Gastroesophageal sphincter (tissue), 4 donors: Measurements from ENCODE around the gene AKR1B1. TPM values are rescaled to one million over a fixed set of nuclear protein-coding genes. Genes with fewer than 3 reads are reported as not detected.

ENCODE experiments used
- ATAC-seq: fragments of 150-250 bp; one replicate; pipeline ENCODE4 v1.9.1; 2016; ENCODE audit warnings: mild to moderate bottlenecking, moderate library complexity
- H3K27ac ChIP-seq, 4 donors: fragments of 200-600 bp; sonication (generic) in 3 of 4; 1 replicate in 3 of 4; 2 replicates in 1 of 4; pipeline ENCODE4 v1.5.1; 2016 to 2019
- H3K27me3 ChIP-seq: fragments of 200-600 bp; sonication (generic); one replicate; pipeline ENCODE4 v1.5.1; 2019
- H3K36me3 ChIP-seq, 2 donors: fragments of 200-600 bp; sonication (generic); one replicate each; pipeline ENCODE4 v1.5.1; 2019; ENCODE audit warnings: control low read depth in 1 of 2
- H3K4me1 ChIP-seq, 3 donors: fragments of 200-600 bp; sonication (generic); 1 replicate in 2 of 3; 2 replicates in 1 of 3; pipeline ENCODE4 v1.5.1; 2016 to 2019; ENCODE audit warnings: control low read depth in 2 of 3
- H3K4me3 ChIP-seq, 2 donors: fragments of 200-600 bp; sonication (generic); one replicate each; pipeline ENCODE4 v1.5.1; 2019; ENCODE audit warnings: mild to moderate bottlenecking in 1 of 2, moderate library complexity in 1 of 2
- H3K9me3 ChIP-seq, 3 donors: fragments of 200-600 bp; sonication (generic); one replicate each; pipeline ENCODE4 v1.5.1; 2017 to 2019; ENCODE audit warnings: control low read depth in 2 of 3
- CTCF ChIP-seq, 4 experiments: fragments of 200-600 bp in 2 of 4; fragments of 450-650 bp in 2 of 4; sonication (generic) in 1 of 4; IDR thresholded peaks; one replicate each; pipeline ENCODE4 v1.5.1; 2017 to 2019; ENCODE audit warnings: antibody characterized with exemption in 4 of 4, mild to moderate bottlenecking in 2 of 4, moderate library complexity in 2 of 4
- EP300 ChIP-seq: sonication (generic); formaldehyde crosslinking; IDR thresholded peaks from one replicate; pipeline ENCODE4 v1.6.1; 2017; ENCODE audit warnings: antibody characterized with exemption, mild to moderate bottlenecking
- POLR2A ChIP-seq, 2 donors: fragments of 450-650 bp; IDR thresholded peaks; one replicate each; pipeline ENCODE4 v1.6.1; 2017; ENCODE audit warnings: antibody characterized with exemption in 2 of 2, mild to moderate bottlenecking in 2 of 2, moderate library complexity in 1 of 2
- POLR2AphosphoS5 ChIP-seq: sonication (generic); formaldehyde crosslinking; IDR thresholded peaks from one replicate; pipeline ENCODE4 v1.6.1; 2017; ENCODE audit warnings: antibody characterized with exemption
- WGBS, 2 donors: methylation state at CpG; one replicate each; pipeline ENCODE4 v1.1.5; 2018; ENCODE audit warnings: low coverage in 1 of 2; 5-methylcytosine and 5-hydroxymethylcytosine counted together
- total RNA-seq, 4 donors: library from RNA; depleted of rRNA; stranded (reverse); fragments of >200 nt; gene quantifications; one replicate each; pipeline ENCODE4 v1.1.0, GENCODE V29; 2016

The AKR1B1 gene
- total RNA-seq, 4 donors from 2014 or later: 34.1 to 55.2 (median 41.1) TPM

- TF ChIP-seq POLR2AphosphoS5: no peak
- 42 to 57% methylated on average over 4 to 6 of the region's 6 CpGs for WGBS, 2 donors
- peak; percentile 68 for ATAC-seq
Measured at GRCh38 chr7:134473861-134474291, 15.0 kb upstream of the AKR1B1 start.

GRCh38 chr7:134472572-134473244 lies 13.8 kb upstream of the AKR1B1 start:
- TF ChIP-seq CTCF (IDR thresholded peaks at IDR 0.05): no peak
- no peak for TF ChIP-seq POLR2A (IDR thresholded peaks at IDR 0.05)
- TF ChIP-seq EP300: no peak
- TF ChIP-seq POLR2AphosphoS5: no peak
- no peaks in the 10 kb centered on the region for H3K27me3 ChIP-seq
- no peaks in the 10 kb centered on the region for H3K36me3 ChIP-seq
- no peak overlapping the region for H3K27ac ChIP-seq
- no peaks in the 10 kb centered on the region for H3K4me1 ChIP-seq
- WGBS, 2 donors: 51 to 59% methylated on average over 2 of the region's 2 CpGs
- no peaks in the 10 kb centered on the region for H3K9me3 ChIP-seq
- H3K4me3 ChIP-seq: no peak overlapping the region
- no peak for ATAC-seq

More at GRCh38 chr7:134473861-134474291, 15.0 kb upstream of the AKR1B1 start:
- Histone ChIP-seq H3K27ac (no peak overlapping the region), H3K4me3 (no peak overlapping the region), H3K36me3 (no peaks in the 10 kb centered on the region), H3K27me3 (no peaks in the 10 kb centered on the region), H3K9me3 (no peaks in the 10 kb centered on the region), H3K4me1 (no peaks in the 10 kb centered on the region)

- WGBS, 2 donors: 83 to 84% methylated on average over 1 to 4 of the region's 4 CpGs
- TF ChIP-seq POLR2A (IDR thresholded peaks at IDR 0.05): no peak
- TF ChIP-seq POLR2AphosphoS5: no peak
- no peak for TF ChIP-seq CTCF (IDR thresholded peaks at IDR 0.05)
- no peak for TF ChIP-seq EP300
- Histone ChIP-seq H3K4me1 (no peaks in the 10 kb centered on the region), H3K27ac (no peak overlapping the region), H3K9me3 (peaks cover 0 to 6% (median 0%) of the 10 kb centered on the region in 3 donors), H3K4me3 (no peak overlapping the region), H3K36me3 (no peaks in the 10 kb centered on the region), H3K27me3 (no peaks in the 10 kb centered on the region)
- no peak for ATAC-seq
Measured at GRCh38 chr7:134470864-134471263, 12.0 kb upstream of the AKR1B1 start.

- Histone ChIP-seq H3K9me3 (peaks cover 0 to 11% (median 0%) of the 10 kb centered on the region in 3 donors), H3K36me3 (no peaks in the 10 kb centered on the region), H3K4me3 (no peak overlapping the region), H3K27ac (no peak overlapping the region), H3K4me1 (no peaks in the 10 kb centered on the region), H3K27me3 (no peaks in the 10 kb centered on the region)
- no peak for ATAC-seq
- TF ChIP-seq CTCF (IDR thresholded peaks at IDR 0.05) (no peak), EP300 (no peak), POLR2AphosphoS5 (no peak), POLR2A (IDR thresholded peaks at IDR 0.05) (no peak)
- WGBS, 2 donors: 73 to 74% methylated on average over 4 to 7 of the region's 9 CpGs
Measured at GRCh38 chr7:134469622-134470021, 10.7 kb upstream of the AKR1B1 start.

GRCh38 chr7:134468475-134468874 lies 9.6 kb upstream of the AKR1B1 start:
- peaks cover 0 to 13% (median 0%) of the 10 kb centered on the region in 3 donors for H3K9me3 ChIP-seq
- H3K27ac ChIP-seq: no peak overlapping the region
- no peak for ATAC-seq
- no peaks in the 10 kb centered on the region for H3K36me3 ChIP-seq
- TF ChIP-seq EP300 (no peak), POLR2A (IDR thresholded peaks at IDR 0.05) (no peak), CTCF (IDR thresholded peaks at IDR 0.05) (no peak), POLR2AphosphoS5 (no peak)
- no peaks in the 10 kb centered on the region for H3K4me1 ChIP-seq
- 83 to 92% methylated on average over 5 to 6 of the region's 6 CpGs for WGBS, 2 donors
- H3K27me3 ChIP-seq: no peaks in the 10 kb centered on the region
- no peak overlapping the region for H3K4me3 ChIP-seq
